ENCODE measurements around the gene PEX6.
"Not testable (repeated sequence)": the region's sequence is repeated elsewhere in the genome, so short reads cannot be mapped to it uniquely, and the experiment has no call there.

GRCh38 chr6:42941356-42941755 is 37.6 kb downstream of the PEX6 start:
- TF ChIP-seq TAF1 (IDR thresholded peaks at IDR 0.05; ENCODE audit: borderline replicate concordance, low read depth, low read length); POLR2A (IDR thresholded peaks at IDR 0.05; ENCODE audit: low read depth, low read length): not testable (repeated sequence)

Data from GM12892 (cell line).